Measurements from ENCODE around the gene PRKD1. TPM values are rescaled to one million over a fixed set of nuclear protein-coding genes. Genes with fewer than 3 reads are reported as not detected.

Gene PRKD1
- not detected for total RNA-seq

GRCh38 chr14:29927376-29928116, at the start of gene PRKD1:
TSS of gene PRKD1 (minus strand) at chr14:29927847.

